H9 (cell line): Measurements from ENCODE around the gene NUDT15. TPM values are rescaled to one million over a fixed set of nuclear protein-coding genes. Genes with fewer than 3 reads are reported as not detected.

ENCODE experiments used
- DNase-seq: peaks from one replicate; pipeline ENCODE4 v3.0.0-alpha.2; 2017
- H2AFZ ChIP-seq: one replicate; pipeline ENCODE4 v1.6.1; 2013; ENCODE audit warnings: mild to moderate bottlenecking, low read length, control low read depth, moderate library complexity
- H2AK5ac ChIP-seq: 2 replicates; pipeline ENCODE4 v1.6.1; 2013; ENCODE audit warnings: low read length, control low read depth, mixed read lengths; ENCODE audit not compliant: insufficient read length
- H2BK120ac ChIP-seq: one replicate; pipeline ENCODE4 v1.6.1; 2013; ENCODE audit warnings: low read depth, mild to moderate bottlenecking, low read length, control low read depth, inconsistent platforms; ENCODE audit not compliant: poor library complexity, severe bottlenecking
- H2BK12ac ChIP-seq: 2 replicates; pipeline ENCODE4 v1.6.1; 2013; ENCODE audit warnings: low read length, control low read depth, mixed read lengths, low read depth; ENCODE audit not compliant: insufficient read length
- H2BK15ac ChIP-seq: 2 replicates; pipeline ENCODE4 v1.6.1; 2013; ENCODE audit warnings: low read depth, low read length, control low read depth
- H2BK20ac ChIP-seq: one replicate; pipeline ENCODE4 v1.6.1; 2013; ENCODE audit warnings: low read depth, mild to moderate bottlenecking, low read length, control low read depth, inconsistent platforms; ENCODE audit not compliant: poor library complexity, severe bottlenecking
- H2BK5ac ChIP-seq: 2 replicates; pipeline ENCODE4 v1.6.1; 2013; ENCODE audit warnings: low read length, control low read depth, mixed read lengths; ENCODE audit not compliant: insufficient read length
- H3K14ac ChIP-seq: 2 replicates; pipeline ENCODE4 v1.6.1; 2013; ENCODE audit warnings: low read length, control low read depth; ENCODE audit not compliant: insufficient read depth
- H3K18ac ChIP-seq: 2 replicates; pipeline ENCODE4 v1.6.1; 2013; ENCODE audit warnings: low read depth, mild to moderate bottlenecking, mixed read lengths, low read length, control low read depth; ENCODE audit not compliant: insufficient read length
- H3K23ac ChIP-seq: 2 replicates; pipeline ENCODE4 v1.6.1; 2013; ENCODE audit warnings: low read length, control low read depth, mixed read lengths, low read depth; ENCODE audit not compliant: insufficient read length
- H3K23me2 ChIP-seq: 2 replicates; pipeline ENCODE4 v1.6.1; 2013; ENCODE audit warnings: low read depth, mild to moderate bottlenecking, mixed read lengths, low read length, control low read depth; ENCODE audit not compliant: insufficient read length, poor library complexity, severe bottlenecking
- H3K27ac ChIP-seq: 2 replicates; pipeline ENCODE4 v1.5.1; 2013; ENCODE audit warnings: low read length, control low read depth, mixed read lengths, low read depth; ENCODE audit not compliant: insufficient read length
- H3K27me3 ChIP-seq: 2 replicates; pipeline ENCODE4 v1.6.1; 2013; ENCODE audit warnings: low read length, control low read depth, inconsistent platforms; ENCODE audit not compliant: insufficient read depth
- H3K4ac ChIP-seq: 2 replicates; pipeline ENCODE4 v1.6.1; 2013; ENCODE audit warnings: low read depth, mild to moderate bottlenecking, control low read depth, inconsistent platforms, low read length, moderate library complexity
- H3K4me1 ChIP-seq: 2 replicates; pipeline ENCODE4 v1.6.1; 2013; ENCODE audit warnings: low read length, control low read depth, inconsistent platforms; ENCODE audit not compliant: insufficient read depth
- H3K4me2 ChIP-seq: 2 replicates; pipeline ENCODE4 v1.6.1; 2013; ENCODE audit warnings: low read length, control low read depth, mixed read lengths; ENCODE audit not compliant: insufficient read length, insufficient read depth
- H3K56ac ChIP-seq: 2 replicates; pipeline ENCODE4 v1.6.1; 2013; ENCODE audit warnings: low read depth, mild to moderate bottlenecking, mixed read lengths, low read length, control low read depth; ENCODE audit not compliant: insufficient read length
- H3K79me1 ChIP-seq: 2 replicates; pipeline ENCODE4 v1.6.1; 2013; ENCODE audit warnings: low read depth, mild to moderate bottlenecking, moderate library complexity, low read length, control low read depth, inconsistent platforms; ENCODE audit not compliant: insufficient read depth, poor library complexity, severe bottlenecking
- H3K79me2 ChIP-seq: 2 replicates; pipeline ENCODE4 v1.6.1; 2013; ENCODE audit warnings: low read length, control low read depth, inconsistent platforms; ENCODE audit not compliant: insufficient read depth
- H3K9ac ChIP-seq: 2 replicates; pipeline ENCODE4 v1.6.1; 2013; ENCODE audit warnings: low read length, control low read depth, mixed read lengths; ENCODE audit not compliant: insufficient read length; ENCODE audit errors: extremely low read depth
- H3K9me3 ChIP-seq: one replicate; pipeline ENCODE4 v1.6.1; 2013; ENCODE audit warnings: low read depth, low read length, inconsistent platforms; ENCODE audit not compliant: control insufficient read depth
- H3T11ph ChIP-seq: one replicate; pipeline ENCODE4 v1.6.1; 2013; ENCODE audit warnings: mild to moderate bottlenecking, low read length, control low read depth, inconsistent platforms
- H4K20me1 ChIP-seq: one replicate; pipeline ENCODE4 v1.6.1; 2013; ENCODE audit not compliant: control insufficient read depth, insufficient read length, insufficient read depth
- H4K5ac ChIP-seq: 2 replicates; pipeline ENCODE4 v1.6.1; 2013; ENCODE audit warnings: low read depth, mild to moderate bottlenecking, mixed read lengths, low read length, control low read depth; ENCODE audit not compliant: insufficient read length
- H4K8ac ChIP-seq: replicated peaks from 2 replicates; pipeline ENCODE4 v1.6.1; 2013; ENCODE audit warnings: low read length, control low read depth, mixed read lengths, low read depth; ENCODE audit not compliant: insufficient read length
- H4K91ac ChIP-seq: 2 replicates; pipeline ENCODE4 v1.6.1; 2013; ENCODE audit warnings: low read depth, mild to moderate bottlenecking, moderate library complexity, mixed read lengths, low read length, control low read depth; ENCODE audit not compliant: insufficient read length
- H3K27ac Mint-ChIP-seq, 3 experiments: 2 replicates in 2 of 3; 3 replicates in 1 of 3; pipeline ENCODE4 v1.8.0; 2020 to 2021; ENCODE audit warnings: mixed read lengths in 3 of 3, mild to moderate bottlenecking in 1 of 3, moderate library complexity in 1 of 3
- H3K27me3 Mint-ChIP-seq: 2 replicates; pipeline ENCODE4 v1.8.0; 2021; ENCODE audit warnings: low read depth, mild to moderate bottlenecking, moderate library complexity, mixed read lengths
- H3K36me3 Mint-ChIP-seq, 3 experiments: 2 replicates in 2 of 3; 3 replicates in 1 of 3; pipeline ENCODE4 v1.8.0; 2020 to 2021; ENCODE audit warnings: low read depth in 3 of 3, mixed read lengths in 3 of 3; ENCODE audit not compliant: insufficient read depth in 1 of 3
- H3K4me1 Mint-ChIP-seq, 2 experiments: 2 replicates each; pipeline ENCODE4 v1.8.0; 2020; ENCODE audit warnings: mixed read lengths in 2 of 2
- H3K4me3 Mint-ChIP-seq, 2 experiments: 2 replicates in 1 of 2; 3 replicates in 1 of 2; pipeline ENCODE4 v1.8.0; 2020 to 2021; ENCODE audit warnings: mild to moderate bottlenecking in 2 of 2, mixed read lengths in 2 of 2, moderate library complexity in 1 of 2
- H3K9me3 Mint-ChIP-seq, 2 experiments: 2 replicates in 1 of 2; 3 replicates in 1 of 2; pipeline ENCODE4 v1.8.0; 2020; ENCODE audit warnings: mild to moderate bottlenecking in 2 of 2, mixed read lengths in 2 of 2, moderate library complexity in 1 of 2
- CTCF ChIP-seq: fragments of 200-600 bp; sonication (generic); conservative IDR thresholded peaks from 3 replicates; pipeline ENCODE4 v1.8.0; 2021; ENCODE audit warnings: antibody characterized with exemption, mild to moderate bottlenecking
- WGBS: extraction: QIAGEN DNeasy Blood & Tissue Kit; methylation state at CpG from one replicate; pipeline ENCODE4 v1.1.7; 2013; ENCODE audit warnings: missing lambda C conversion rate, low lambda C conversion rate, mixed read lengths; ENCODE audit not compliant: insufficient read length; ENCODE audit errors: extremely low coverage; 5-methylcytosine and 5-hydroxymethylcytosine counted together
- total RNA-seq: library from RNA; stranded (reverse); gene quantifications from 2 replicates; pipeline ENCODE4 v1.2.1, GENCODE V29; 2021

Gene NUDT15
- total RNA-seq, 1 experiment from 2014 or later: 50.5 TPM

- H4K20me1 ChIP-seq: no peaks in the 10 kb centered on the region
- H2AK5ac ChIP-seq: no peak overlapping the region
Measured at GRCh38 chr13:48054601-48055000, 17.1 kb downstream of the NUDT15 start.

More at GRCh38 chr13:48054601-48055000, 17.1 kb downstream of the NUDT15 start:
- no peak overlapping the region for H2BK15ac ChIP-seq
- Mint-ChIP-seq H3K9me3 (peaks cover 35 to 38% of the 10 kb centered on the region in 2 experiments), H3K27me3 (peaks cover 2% of the 10 kb centered on the region; the same call in 1 of the 2 replicates), H3K4me3 (no peak overlapping the region), H3K4me1 (peaks cover 0 to 12% of the 10 kb centered on the region in 2 experiments; a peak in 2 of 4 replicates), H3K27ac (no peak overlapping the region), H3K36me3 (peaks cover 58 to 79% (median 73%) of the 10 kb centered on the region in 3 experiments)
- no peak overlapping the region for H3K18ac ChIP-seq
- TF ChIP-seq CTCF: no peak
- no peak overlapping the region for H3K9ac ChIP-seq
- no peaks in the 10 kb centered on the region for H3K79me2 ChIP-seq
- no peak overlapping the region for H3K23ac ChIP-seq
- H3K4me1 ChIP-seq: no peaks in the 10 kb centered on the region
- H2BK12ac ChIP-seq: no peak overlapping the region
- no peak overlapping the region for H4K5ac ChIP-seq
- H2BK5ac ChIP-seq: no peak overlapping the region
- no peaks in the 10 kb centered on the region for H3K79me1 ChIP-seq
- no peak overlapping the region for H4K91ac ChIP-seq
- H3K14ac ChIP-seq: no peak overlapping the region
- WGBS: no CpG with 5 or more reads among the region's 6 CpGs
- no peak overlapping the region for H2BK20ac ChIP-seq
- no peaks in the 10 kb centered on the region for H3K23me2 ChIP-seq
- no peaks in the 10 kb centered on the region for H3K9me3 ChIP-seq
- H3K4me2 ChIP-seq: no peak overlapping the region
- no peak overlapping the region for H3K4ac ChIP-seq
- no peak for DNase-seq
- H3K27me3 ChIP-seq: no peaks in the 10 kb centered on the region
- H4K8ac ChIP-seq: no peak overlapping the region
- no peak overlapping the region for H3K27ac ChIP-seq
- H3K56ac ChIP-seq: no peak overlapping the region
- no peak overlapping the region for H3T11ph ChIP-seq
- H2AFZ ChIP-seq: no peak overlapping the region
- H2BK120ac ChIP-seq: no peak overlapping the region
